Stimulated activated CD4-positive, alpha-beta T cell treated with anti-CD3 and anti-CD28 coated beads, Interleukin-1b, Interleukin-23, amount 100 ng/mL, for 1 hour (primary cell): ENCODE data around the gene CELA3A.
"Not testable (repeated sequence)": the region's sequence is repeated elsewhere in the genome, so short reads cannot be mapped to it uniquely, and the experiment has no call there.

Experiments used
- DNase-seq, 2 donors: peaks; one replicate each; pipeline ENCODE4 v3.0.0-alpha.2; 2020; ENCODE audit warnings: low read depth in 2 of 2

CELA3A gene

DNA sequence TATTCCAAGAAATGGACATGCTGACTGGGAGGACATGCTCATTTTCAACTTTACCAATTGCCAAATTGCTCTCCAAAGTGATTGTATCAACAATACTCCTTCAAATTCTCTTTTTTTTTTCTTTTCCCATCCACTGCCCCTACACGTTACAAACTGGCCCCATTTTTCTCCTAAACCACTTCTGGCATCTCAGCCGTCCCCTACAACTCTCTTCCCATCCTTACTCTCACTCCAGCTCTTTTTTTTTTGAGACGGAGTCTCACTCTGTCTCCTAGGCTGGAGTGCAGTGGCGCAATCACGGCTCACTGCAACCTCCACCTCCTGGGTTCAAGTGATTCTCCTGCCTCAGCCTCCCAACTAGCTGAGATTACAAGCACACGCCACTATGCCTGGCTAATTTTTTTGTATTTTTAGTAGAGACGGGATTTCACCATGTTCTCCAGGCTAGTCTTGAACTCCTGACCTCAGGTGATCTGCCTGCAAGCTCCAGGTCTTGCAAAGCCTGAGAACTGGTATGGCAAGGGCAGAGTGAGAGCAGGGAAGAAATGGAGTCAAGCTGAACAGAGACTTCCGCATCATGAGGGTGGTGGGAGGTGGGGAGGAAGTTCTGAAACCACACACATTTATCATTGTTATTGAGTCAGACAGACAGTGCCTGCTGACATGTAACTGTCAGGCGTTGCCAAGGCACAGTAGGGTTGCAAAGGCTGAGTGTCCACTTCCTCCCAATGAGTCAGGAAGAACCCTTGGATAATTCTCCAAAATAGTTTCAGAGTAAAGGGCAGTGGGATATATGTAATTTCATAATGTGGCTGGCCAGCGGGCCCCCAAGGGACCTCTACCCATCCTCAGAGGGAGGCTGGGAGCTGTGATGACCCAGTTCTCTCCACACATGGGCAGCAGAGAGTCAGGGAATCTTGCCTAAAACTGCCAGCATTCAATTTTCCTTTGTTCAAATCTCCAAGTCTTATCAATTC is 17.4 kb downstream of the CELA3A start:
- DNase-seq, result peak in 1 of 2 donors; percentile 26

GRCh38 chr1:22021061-22021460 is 19.6 kb downstream of the CELA3A start:
- no peak for DNase-seq

- no peak for DNase-seq
Observed at GRCh38 chr1:22024485-22025367, 23.3 kb downstream of the CELA3A start.

GRCh38 chr1:22025368-22026155 is 24.1 kb downstream of the CELA3A start:
- peak; percentile 67 to 76 for DNase-seq

DNA sequence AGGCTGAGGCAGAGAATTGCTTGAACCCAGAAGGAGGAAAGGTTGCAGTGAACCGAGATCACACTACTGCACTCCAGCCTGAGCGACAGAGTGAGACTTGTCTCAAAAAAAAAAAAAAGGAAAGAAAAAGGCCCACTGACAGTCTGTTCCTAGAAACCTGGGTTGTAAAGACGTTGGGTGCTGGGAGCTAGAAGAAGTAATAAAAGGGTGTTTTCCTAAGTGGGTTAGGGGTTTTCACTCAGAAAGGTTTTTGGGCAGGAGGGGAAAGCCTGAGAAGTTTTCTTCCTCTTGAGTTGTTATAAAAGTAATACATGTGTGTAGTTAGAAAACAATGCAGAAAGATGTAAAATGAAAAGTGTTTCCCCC is 25.4 kb downstream of the CELA3A start:
- no peak for DNase-seq

DNA sequence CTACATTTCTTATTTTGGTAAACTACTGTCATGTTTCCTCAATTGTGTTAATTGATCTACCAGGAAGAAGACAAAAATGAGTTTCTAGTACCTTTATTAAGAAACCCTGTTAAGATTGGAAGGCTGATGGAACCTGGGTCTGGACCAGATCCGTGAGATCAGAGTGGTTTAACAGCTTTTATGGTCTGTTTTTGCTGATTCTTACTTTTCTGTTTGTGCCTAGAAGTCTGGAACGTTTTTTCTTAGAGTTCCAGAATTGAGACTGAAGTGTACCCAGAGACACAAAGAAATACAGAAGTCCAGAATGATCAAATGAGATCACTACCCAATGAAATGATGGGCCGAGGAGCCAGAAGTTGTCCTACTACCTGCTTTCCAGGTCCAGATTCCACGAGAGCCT is 28.6 kb downstream of the CELA3A start:
- no peak for DNase-seq

DNA sequence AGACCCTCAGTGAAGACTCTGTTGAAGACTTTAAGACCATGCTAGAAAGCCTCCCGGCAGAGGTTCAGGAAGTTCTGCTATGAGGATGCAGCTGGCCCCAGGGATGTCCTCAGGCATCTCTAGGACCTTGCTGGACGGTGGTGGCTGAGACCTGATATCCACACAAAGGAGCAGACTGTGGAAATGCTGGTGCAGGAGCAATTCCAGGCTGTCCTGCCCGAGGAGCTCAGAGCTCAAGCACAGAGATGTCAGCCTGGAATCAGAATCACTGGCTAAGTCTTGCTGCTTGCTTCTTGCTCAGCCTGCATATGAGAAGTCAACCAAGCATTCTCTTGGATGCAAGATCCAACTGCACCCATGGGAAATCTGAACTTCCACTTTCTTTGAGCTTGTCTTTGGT is 29.0 kb downstream of the CELA3A start:
- DNase-seq, result no peak

DNA sequence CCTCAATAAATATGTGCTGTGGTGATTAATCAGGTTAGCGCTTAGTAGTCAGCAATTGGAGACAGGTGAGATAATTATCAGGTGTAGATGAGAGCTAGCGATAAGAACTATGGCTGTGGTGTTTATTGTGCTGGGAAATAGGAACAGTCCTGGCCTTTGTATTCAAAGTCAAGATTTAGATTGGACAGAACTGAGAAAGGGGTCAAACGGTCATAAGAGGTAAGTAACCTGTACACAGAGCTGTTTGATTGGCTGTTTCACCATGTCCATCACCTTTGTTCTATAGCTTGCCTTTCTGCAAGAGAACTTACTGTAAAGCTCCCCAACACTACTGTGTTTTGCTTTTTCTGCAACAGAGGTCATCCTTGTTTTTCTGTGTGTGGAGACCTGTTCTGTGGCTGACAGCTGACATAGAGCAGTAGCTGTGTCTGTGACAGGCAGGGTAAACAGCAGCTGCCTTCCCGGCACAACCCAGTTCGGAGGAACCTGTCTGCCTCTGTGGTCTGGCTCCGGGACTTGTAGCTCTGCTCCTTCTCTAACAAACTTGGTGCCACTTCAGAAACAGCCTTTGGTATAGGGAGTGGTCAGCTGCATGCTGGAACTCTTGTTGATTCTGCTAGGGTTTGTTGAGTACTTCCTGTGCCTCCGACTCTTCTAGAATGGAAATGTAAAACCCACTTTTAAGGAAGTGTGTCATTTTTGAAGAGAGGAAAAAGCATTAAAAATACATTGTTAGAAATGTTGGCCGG is 29.9 kb downstream of the CELA3A start:
- DNase-seq, result no peak

GRCh38 chr1:22034834-22035233 is 33.4 kb downstream of the CELA3A start:
- DNase-seq, result not testable (repeated sequence)

GRCh38 chr1:22037520-22037919 is 36.1 kb downstream of the CELA3A start:
- DNase-seq, result no peak

GRCh38 chr1:22038036-22038435 is 36.6 kb downstream of the CELA3A start:
- no peak for DNase-seq

GRCh38 chr1:22039594-22040285 is 38.3 kb downstream of the CELA3A start:
- DNase-seq, result peak; percentile 54 to 77

- DNase-seq, result no peak
Observed at GRCh38 chr1:22040286-22040623, 38.8 kb downstream of the CELA3A start.

DNA sequence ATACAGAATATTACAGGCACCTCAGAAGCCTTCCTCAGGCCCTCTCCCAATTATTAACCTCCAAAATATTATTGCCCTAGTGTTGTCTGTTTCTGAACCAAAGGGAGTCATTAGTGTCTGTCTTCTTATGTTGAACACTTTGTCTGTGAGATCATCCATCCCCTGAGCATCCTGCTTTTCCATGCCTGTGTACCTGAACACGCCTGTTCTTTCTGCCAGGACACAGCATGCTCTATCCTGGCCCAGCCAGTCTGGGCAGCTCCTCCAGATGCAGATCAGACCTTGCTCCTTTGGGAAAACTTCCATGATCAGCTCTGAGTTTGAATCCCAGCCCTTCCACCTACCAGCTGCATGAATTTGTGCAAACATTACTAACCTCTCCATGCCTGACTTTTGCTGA is 40.0 kb downstream of the CELA3A start:
- no peak for DNase-seq

- DNase-seq, result no peak
Observed at GRCh38 chr1:22043198-22043769, 41.8 kb downstream of the CELA3A start.

DNA sequence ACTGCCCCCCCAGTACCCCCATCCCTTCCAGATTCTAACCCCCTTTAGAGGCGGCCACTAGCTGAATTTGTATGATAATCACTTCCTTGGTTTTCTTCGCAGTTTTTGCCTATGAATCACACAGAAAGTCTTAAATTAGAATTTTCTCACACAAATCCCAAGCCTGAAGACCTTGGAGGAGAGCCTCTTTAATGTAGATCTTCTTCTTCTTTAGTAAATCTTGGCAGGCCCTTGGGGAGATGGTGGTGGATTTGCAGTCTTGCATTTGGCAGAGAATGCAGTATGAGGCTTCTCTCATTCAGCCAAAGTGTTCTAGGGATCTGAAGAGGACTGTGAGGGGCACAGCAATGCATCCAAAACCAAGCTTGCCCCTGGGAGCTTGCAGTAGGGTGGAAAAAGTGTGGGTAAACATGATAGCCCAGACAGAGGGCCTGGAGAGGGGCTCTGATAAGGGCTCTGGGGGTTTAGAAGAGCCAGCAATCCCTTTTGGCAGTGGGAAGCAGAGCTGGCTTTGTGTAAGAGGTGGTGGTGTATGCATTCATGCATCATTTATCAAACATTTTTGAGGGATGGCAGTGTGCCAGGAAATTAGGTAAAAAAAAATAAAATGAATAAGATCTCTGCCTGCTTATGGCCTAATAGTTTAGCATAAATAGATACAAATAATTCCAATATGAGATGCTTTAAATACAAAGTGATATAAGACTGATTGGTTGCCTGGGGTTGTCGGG is 43.4 kb downstream of the CELA3A start:
- DNase-seq, result no peak

DNA sequence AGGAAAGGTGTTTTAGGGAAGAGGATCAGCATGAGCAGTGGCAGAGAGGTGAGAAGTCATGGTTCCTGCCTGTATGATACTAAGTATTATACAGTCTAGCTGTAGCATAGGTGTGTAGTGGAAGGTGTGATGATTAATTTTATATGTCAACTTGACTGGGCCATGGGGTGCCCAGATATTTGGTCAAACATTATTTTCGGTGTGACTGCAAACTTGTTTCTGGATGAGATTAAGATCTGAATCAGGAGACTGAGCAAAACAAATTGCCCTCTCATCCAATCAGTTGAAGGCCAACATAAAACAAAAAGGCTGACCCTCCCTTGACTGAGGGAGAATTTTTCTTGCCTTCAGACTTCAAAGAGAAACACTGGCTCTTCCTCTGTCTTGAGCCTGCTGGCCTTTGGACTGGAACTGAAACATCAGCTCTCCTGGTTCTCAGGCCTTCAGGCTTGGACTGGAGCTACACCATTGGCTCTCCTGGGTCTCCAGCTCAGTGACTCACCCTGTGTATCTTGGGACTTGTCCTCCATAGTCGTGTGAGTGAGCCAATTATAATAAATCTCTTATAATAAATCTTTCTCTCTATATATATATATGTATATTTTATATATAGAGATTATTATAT is 44.3 kb downstream of the CELA3A start:
- DNase-seq, result no peak

- DNase-seq, result no peak
Observed at GRCh38 chr1:22048351-22049192, 47.1 kb downstream of the CELA3A start.
